Measurements from ENCODE around the gene UROS. TPM values are rescaled to one million over a fixed set of nuclear protein-coding genes. Genes with fewer than 3 reads are reported as not detected.

Gene UROS
- total and polyA plus RNA-seq, 4 donors, result 24.9 to 157 (median 37.9) TPM

- no peaks in the 10 kb centered on the region for H3K36me3 ChIP-seq (ENCODE audit: control insufficient read depth in 4 of 4, insufficient read depth in 3 of 4, low read depth in 1 of 4, low read length in 3 of 4)
Observed at GRCh38 chr10:125774581-125775191, 48.4 kb downstream of the UROS start.

More at GRCh38 chr10:125774581-125775191, 48.4 kb downstream of the UROS start:
- Histone ChIP-seq H3K27ac (ENCODE audit: low read depth in 1 of 2, low read length in 2 of 2) (no peak overlapping the region), H3K4me3 (ENCODE audit: low read depth in 1 of 3, low read length in 3 of 3) (no peak overlapping the region), H3K9me3 (ENCODE audit: control insufficient read depth in 4 of 4, low read length in 3 of 4) (no peaks in the 10 kb centered on the region), H3K4me1 (ENCODE audit: control insufficient read depth in 4 of 4, insufficient read depth in 4 of 4, low read length in 3 of 4) (no peaks in the 10 kb centered on the region), H3K27me3 (ENCODE audit: control insufficient read depth in 4 of 4, insufficient read depth in 4 of 4, low read length in 3 of 4) (no peaks in the 10 kb centered on the region), H3K9ac (ENCODE audit: low read depth in 1 of 2, low read length in 2 of 2) (no peak overlapping the region)
- no peak for DNase-seq (ENCODE audit: low spot score)
- WGBS, result 94% methylated on average over 32 of the region's 32 CpGs
- TF ChIP-seq HNF4A (conservative IDR thresholded peaks at IDR 0.05), result no peak
- TF ChIP-seq FOXA1 (IDR thresholded peaks at IDR 0.05), result no peak
- TF ChIP-seq GABPA (IDR thresholded peaks at IDR 0.05 in 1 of 2, conservative IDR thresholded peaks at IDR 0.05 in 1 of 2), result no peak
- no peak for TF ChIP-seq FOXA2 (IDR thresholded peaks at IDR 0.05)
- TF ChIP-seq TAF1 (conservative IDR thresholded peaks at IDR 0.05), result no peak
- TF ChIP-seq ATF3 (IDR thresholded peaks at IDR 0.05), result no peak
- no peak for TF ChIP-seq REST (IDR thresholded peaks at IDR 0.05)
- no peak for TF ChIP-seq MAX (IDR thresholded peaks at IDR 0.05)
- TF ChIP-seq ZBTB33 (IDR thresholded peaks at IDR 0.05), result no peak
- TF ChIP-seq NR2F2 (IDR thresholded peaks at IDR 0.05), result no peak
- no peak for TF ChIP-seq RXRA (IDR thresholded peaks at IDR 0.05)
- no peak for TF ChIP-seq SP1 (IDR thresholded peaks at IDR 0.05)
- TF ChIP-seq EGR1 (IDR thresholded peaks at IDR 0.05; ENCODE audit: low read depth in 2 of 2), result no peak
- TF ChIP-seq CTCF (IDR thresholded peaks at IDR 0.05; ENCODE audit: low read depth, low read length, missing input control), result no peak
